Right hindlimb (tissue), 1 donor: ENCODE results near the gene BRIP1.
"Not testable (repeated sequence)": the region's sequence is repeated elsewhere in the genome, so short reads cannot be mapped to it uniquely, and the experiment has no call there.

Source experiments
- DNase-seq: peaks from one replicate; pipeline ENCODE4 v3.0.0-alpha.2; 2018

BRIP1 gene

DNA sequence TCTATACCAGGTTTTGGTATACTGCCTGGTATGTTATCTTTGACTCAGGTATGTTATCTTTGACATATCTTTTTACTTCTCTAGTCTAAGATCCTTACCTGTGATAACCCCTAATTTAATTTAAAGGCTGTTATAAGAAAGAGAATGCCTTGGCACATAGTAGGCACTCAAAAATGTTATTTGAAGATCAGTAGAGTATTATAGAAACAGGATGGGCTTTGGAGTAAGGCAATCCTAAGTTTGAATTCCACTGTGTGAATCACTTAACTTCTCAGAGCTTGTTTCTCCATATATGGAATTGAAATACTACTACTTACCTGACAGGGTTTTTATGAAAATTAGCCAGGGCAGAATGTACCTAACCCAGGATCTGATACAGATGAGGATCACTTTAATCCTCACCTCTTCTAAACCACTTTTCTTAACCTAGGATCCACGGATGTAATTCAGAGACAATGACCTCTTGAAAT is 1.2 kb downstream of the BRIP1 start:
- DNase-seq: no peak

GRCh38 chr17:61860397-61860796 is 2.9 kb downstream of the BRIP1 start:
- DNase-seq: not testable (repeated sequence)

DNA sequence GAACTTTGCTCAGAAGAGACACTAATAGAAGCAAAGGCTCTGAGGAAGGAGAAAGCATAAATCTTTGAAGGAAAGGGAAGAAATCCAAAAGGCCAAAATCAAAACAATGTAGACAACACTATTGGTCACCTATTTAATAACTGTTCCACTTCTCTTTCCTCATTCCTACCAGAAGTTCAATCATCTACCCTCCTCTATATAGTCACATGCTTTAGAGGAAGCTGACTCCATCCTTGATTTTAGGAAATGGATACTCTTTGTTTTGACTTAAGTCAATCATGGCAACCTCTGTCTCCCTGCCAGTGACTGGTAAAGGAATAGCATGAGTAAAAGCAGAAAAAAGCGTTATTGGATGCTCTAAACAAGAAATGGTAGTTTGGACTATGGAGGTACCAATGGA is 7.3 kb downstream of the BRIP1 start:
- no peak for DNase-seq

DNA sequence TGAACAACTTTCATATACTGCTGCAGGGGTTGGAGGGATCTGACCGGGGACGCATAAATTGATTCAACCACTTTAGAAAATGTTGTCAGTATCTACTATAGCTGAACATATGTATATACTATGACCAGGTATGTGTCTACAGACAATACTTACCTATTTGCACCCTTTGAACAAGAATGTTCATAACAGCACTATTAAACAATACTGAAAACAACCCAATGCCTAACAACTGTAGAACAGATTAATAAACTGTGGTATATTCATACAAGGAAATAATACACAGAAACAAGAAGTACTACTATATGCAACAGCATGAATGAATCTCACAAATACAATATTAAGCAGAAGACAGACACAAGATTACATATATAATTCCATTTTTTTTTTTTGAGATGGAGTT is 10.5 kb downstream of the BRIP1 start:
- DNase-seq: no peak

DNA sequence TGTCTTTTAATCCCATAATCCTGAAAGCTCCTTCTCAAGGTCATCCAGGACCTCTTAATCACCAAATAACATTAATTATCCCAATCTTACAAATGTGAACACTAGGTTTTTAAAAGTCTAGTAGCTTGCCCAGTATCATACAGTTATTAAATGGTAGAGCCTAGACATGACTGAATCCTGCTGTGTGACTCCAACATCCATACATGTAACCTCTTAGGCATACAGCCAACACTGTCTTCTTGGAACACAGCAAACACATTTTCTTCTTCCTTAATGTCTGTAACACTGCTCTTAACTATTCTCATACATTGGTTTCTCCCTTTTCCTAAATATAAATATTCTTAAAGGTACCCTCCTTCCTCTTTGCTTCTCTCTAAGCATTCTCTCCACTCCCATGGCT is 13.7 kb downstream of the BRIP1 start:
- DNase-seq: no peak

- DNase-seq: no peak
Measured at GRCh38 chr17:61848896-61849295, 14.4 kb downstream of the BRIP1 start.

GRCh38 chr17:61848247-61848646 is 15.1 kb downstream of the BRIP1 start:
- DNase-seq: no peak

DNA sequence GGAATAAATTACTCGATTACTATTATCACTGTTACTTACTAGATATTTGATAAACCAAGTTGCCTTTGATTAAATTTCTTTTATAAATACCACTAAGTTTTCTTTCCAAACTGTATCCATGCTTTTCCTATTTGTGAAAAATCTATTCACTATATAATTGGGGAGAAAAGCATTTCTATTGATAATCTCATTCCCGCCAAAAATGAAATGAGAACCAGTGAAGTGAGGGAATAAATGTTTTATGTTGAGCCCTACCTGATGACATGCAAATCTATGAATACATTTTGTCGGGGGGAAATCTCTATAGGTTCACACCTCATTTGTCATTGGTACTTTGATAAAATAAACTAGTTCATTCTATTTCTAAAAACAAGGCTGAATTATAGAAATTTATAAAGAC is 15.7 kb downstream of the BRIP1 start:
- DNase-seq: no peak

DNA sequence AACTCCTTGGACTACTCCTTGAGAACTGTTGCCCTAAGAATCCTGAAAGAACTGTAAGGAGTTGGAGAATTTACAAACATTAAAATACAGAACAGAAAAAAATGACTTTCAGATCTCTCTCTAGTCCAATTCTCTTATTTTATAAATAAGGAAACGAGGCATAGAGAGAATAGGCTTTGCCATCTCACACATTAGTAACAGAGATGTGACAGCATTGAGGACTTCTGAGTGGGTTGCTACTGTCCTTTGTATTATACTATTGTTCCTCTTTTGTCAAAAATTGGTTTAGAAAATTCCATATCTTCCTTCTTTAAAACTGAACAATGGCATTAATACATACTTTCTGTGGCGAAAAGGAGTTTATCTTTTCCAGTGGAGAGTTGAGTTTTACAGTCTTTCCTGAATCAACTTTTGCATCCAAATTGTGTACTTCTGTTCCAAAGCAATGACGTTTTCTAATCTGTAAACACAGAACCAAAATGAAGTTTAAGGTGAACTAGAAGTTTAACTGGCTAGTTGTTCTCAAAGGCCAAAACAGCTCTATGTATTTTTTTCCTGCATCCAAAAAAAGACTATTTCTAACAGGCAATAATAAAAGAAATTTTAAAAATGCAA is 16.5 kb downstream of the BRIP1 start:
- DNase-seq: no peak

DNA sequence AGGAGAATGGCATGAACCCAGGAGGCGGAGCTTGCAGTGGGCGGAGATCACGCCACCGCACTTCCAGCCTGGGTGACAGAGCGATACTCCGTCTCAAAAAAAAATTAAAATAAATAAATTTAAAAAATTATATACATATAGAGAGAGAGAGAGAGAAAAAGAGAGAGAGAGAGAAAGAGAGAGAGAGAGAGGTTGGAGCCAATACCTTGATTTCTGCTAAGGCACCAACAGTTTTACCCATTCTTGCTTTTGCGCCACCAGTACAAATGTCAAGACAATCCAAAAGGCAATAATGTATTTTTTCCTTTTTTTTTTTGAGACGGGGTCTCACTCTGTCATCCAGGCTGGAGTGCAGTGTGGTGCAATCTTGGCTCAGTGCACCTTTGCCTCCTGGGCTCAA is 17.2 kb downstream of the BRIP1 start:
- no peak for DNase-seq

GRCh38 chr17:61843435-61843834 is 19.9 kb downstream of the BRIP1 start:
- no peak for DNase-seq

GRCh38 chr17:61842899-61843298 is 20.4 kb downstream of the BRIP1 start:
- no peak for DNase-seq

- DNase-seq: no peak
Measured at GRCh38 chr17:61839300-61839786, 24.0 kb downstream of the BRIP1 start.

- peak; percentile 73 for DNase-seq
Measured at GRCh38 chr17:61837175-61838051, 25.9 kb downstream of the BRIP1 start.

DNA sequence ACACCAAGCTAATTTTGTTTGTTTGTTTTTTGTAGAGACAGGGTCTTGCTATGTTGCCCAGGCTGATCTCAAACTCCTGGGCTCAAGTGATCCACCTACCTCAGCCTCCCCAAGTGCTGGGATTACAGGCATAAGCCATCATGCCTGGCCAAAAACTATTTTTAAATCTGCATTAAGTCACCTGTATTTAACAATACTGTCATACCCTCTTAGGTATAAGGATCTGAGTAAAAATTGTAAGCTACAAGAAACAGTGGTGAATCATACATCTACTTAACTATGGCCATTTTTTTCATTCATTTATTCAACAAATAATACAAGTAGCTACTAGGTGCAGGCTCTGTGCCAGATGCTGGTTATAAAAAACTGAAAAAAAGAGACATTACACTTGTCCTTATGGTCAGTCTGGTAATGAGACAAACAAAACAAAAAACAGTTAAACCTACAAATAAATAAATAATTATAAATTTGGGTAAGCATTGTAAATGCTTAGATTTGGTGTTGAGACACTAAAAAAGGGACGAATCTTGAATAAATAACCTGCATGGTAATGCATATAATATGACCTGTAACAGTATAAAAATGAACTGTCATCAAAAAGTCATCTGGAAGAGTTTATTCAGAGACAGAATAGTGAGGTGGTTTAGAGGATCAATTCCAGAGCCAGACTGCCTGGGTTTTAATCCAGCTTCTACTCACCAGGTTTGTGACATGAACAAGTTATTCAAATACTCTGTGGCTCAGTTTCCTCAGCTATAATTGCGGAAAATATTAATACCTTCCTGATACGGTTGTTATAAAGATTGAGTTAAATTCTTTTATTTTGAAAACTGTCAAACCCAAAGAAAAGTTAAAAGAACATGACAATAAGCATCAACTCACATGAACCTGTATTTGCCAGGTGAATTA is 26.8 kb downstream of the BRIP1 start:
- DNase-seq: no peak

GRCh38 chr17:61835606-61836005 is 27.7 kb downstream of the BRIP1 start:
- no peak for DNase-seq

DNA sequence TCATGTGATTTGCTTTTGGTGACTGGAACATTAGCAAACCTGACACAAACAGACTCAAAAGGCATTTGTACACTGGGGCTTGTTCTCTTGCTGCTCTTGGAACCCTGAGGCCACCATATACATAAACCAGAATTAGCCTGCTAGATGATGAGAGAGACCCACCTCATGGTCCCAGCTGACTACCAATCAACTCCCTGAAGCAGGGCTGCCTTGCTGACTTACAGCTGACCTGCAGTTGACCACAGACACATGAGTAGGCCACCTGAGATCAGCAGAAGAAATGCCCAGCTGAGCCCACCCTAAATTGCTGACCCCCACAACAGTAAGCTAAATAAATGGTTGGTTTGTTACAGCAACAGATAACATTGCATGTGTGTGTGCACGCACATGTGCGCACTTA is 28.7 kb downstream of the BRIP1 start:
- DNase-seq: no peak

- DNase-seq: no peak
Measured at GRCh38 chr17:61833536-61834193, 29.7 kb downstream of the BRIP1 start.

DNA sequence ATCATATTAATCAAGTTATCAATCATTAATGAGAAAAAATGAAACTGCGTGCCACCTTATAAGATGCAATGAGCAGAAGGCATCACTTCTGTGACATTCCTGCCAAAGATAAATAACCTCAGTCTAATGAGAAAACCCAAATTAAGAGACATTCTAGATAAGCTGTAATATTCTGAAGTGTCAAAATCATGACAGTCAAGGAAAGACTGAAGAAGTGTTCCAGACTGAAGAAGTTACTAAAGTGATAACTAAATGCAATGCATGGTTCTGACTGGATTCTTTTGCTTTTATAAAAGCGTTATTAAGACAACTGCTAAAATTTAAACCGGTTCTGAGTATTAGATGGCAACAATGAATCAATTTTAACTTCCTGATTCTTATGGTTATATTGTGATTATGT is 30.9 kb downstream of the BRIP1 start:
- DNase-seq: no peak

DNA sequence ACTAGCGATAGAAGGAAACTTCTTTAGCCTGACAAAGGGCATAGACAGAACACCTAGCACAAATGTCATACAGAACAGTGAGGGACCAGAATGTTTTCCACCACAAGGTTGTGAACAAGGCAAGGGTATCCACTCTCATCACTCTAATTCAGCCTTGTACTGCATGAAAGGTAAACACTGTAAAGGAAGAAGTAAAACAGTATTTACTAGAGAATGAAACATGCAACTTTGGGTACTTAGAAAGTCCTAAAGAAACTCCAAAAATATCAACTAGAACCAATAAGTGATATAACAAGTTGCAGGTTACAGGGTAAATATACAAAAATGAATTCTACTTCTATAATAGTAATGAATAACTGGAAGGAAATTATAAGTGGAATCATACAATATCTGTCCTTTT is 32.2 kb downstream of the BRIP1 start:
- no peak for DNase-seq

GRCh38 chr17:61828694-61829093 is 34.6 kb downstream of the BRIP1 start:
- no peak for DNase-seq

GRCh38 chr17:61827649-61828395 is 35.5 kb downstream of the BRIP1 start:
- DNase-seq: no peak
